Neural progenitor cell (in vitro differentiated cells): Measurements from ENCODE around the gene TLN1. TPM values are rescaled to one million over a fixed set of nuclear protein-coding genes. Genes with fewer than 3 reads are reported as not detected.

ENCODE experiments used
- DNase-seq: peaks from one replicate; pipeline ENCODE4 v3.0.0-alpha.2; 2016; ENCODE audit warnings: low spot score
- H2AFZ ChIP-seq: fragments of 200-600 bp; sonication (generic); replicated peaks from 2 replicates; pipeline ENCODE4 v1.6.1; 2016; ENCODE audit warnings: antibody characterized with exemption
- H3F3A ChIP-seq: fragments of 200-600 bp; sonication (generic); 2 replicates; pipeline ENCODE4 v1.6.1; 2016; ENCODE audit warnings: antibody characterized with exemption, low read depth
- H3K27ac ChIP-seq: fragments of 200-600 bp; sonication (generic); 2 replicates; pipeline ENCODE4 v1.5.1; 2016; ENCODE audit warnings: mild to moderate bottlenecking
- H3K27me3 ChIP-seq: fragments of 200-600 bp; sonication (generic); 2 replicates; pipeline ENCODE4 v1.6.1; 2016; ENCODE audit warnings: mild to moderate bottlenecking, moderate library complexity
- H3K36me3 ChIP-seq: fragments of 200-600 bp; sonication (generic); 2 replicates; pipeline ENCODE4 v1.5.1; 2016
- H3K4me1 ChIP-seq: fragments of 200-600 bp; sonication (generic); 2 replicates; pipeline ENCODE4 v1.6.1; 2016; ENCODE audit warnings: mixed run types
- H3K4me2 ChIP-seq: fragments of 200-600 bp; sonication (generic); 2 replicates; pipeline ENCODE4 v1.6.1; 2016
- H3K4me3 ChIP-seq: fragments of 200-600 bp; sonication (generic); 2 replicates; pipeline ENCODE4 v1.5.1; 2016
- H3K79me2 ChIP-seq: fragments of 200-600 bp; sonication (generic); 2 replicates; pipeline ENCODE4 v1.6.1; 2016; ENCODE audit warnings: low read depth
- H3K9ac ChIP-seq: fragments of 200-600 bp; sonication (generic); 2 replicates; pipeline ENCODE4 v1.6.1; 2016
- H3K9me3 ChIP-seq: fragments of 200-600 bp; sonication (generic); 2 replicates; pipeline ENCODE4 v1.5.1; 2016; ENCODE audit warnings: low read depth
- H4K20me1 ChIP-seq: fragments of 200-600 bp; sonication (generic); 2 replicates; pipeline ENCODE4 v1.6.1; 2016; ENCODE audit warnings: low read depth
- H3K27ac Mint-ChIP-seq: 3 replicates; pipeline ENCODE4 v1.8.0; 2021; ENCODE audit warnings: mixed read lengths
- H3K27me3 Mint-ChIP-seq: 2 replicates; pipeline ENCODE4 v1.8.0; 2022; ENCODE audit warnings: low read depth, mild to moderate bottlenecking, inconsistent platforms, moderate library complexity, mixed read lengths; ENCODE audit not compliant: insufficient read depth
- H3K36me3 Mint-ChIP-seq: 3 replicates; pipeline ENCODE4 v1.8.0; 2021; ENCODE audit warnings: mixed read lengths
- H3K4me1 Mint-ChIP-seq: 3 replicates; pipeline ENCODE4 v1.8.0; 2021; ENCODE audit warnings: mixed read lengths
- H3K4me3 Mint-ChIP-seq: 3 replicates; pipeline ENCODE4 v1.8.0; 2021; ENCODE audit warnings: mild to moderate bottlenecking, moderate library complexity, mixed read lengths
- H3K9me3 Mint-ChIP-seq: 3 replicates; pipeline ENCODE4 v1.8.0; 2020; ENCODE audit warnings: mixed read lengths
- CTCF ChIP-seq: fragments of 200-600 bp; sonication (generic); IDR thresholded peaks from 2 replicates; pipeline ENCODE4 v1.5.1; 2017; ENCODE audit warnings: antibody characterized with exemption, mild to moderate bottlenecking
- EZH2 ChIP-seq: fragments of 200-600 bp; sonication (generic); IDR thresholded peaks from 2 replicates; pipeline ENCODE4 v1.6.1; 2017; ENCODE audit warnings: antibody characterized with exemption, mild to moderate bottlenecking, moderate library complexity
- EZH2phosphoT487 ChIP-seq: fragments of 200-600 bp; sonication (generic); IDR thresholded peaks from 2 replicates; pipeline ENCODE4 v1.6.1; 2017; ENCODE audit warnings: antibody characterized with exemption
- total RNA-seq: library from RNA; depleted of rRNA; stranded (reverse); fragments of >200 nt; gene quantifications from 2 replicates; pipeline ENCODE4 v1.2.3, GENCODE V29; 2015; ENCODE audit warnings: low replicate concordance

The TLN1 gene
- total RNA-seq, 1 donor from 2014 or later = 36.7 TPM

- Histone ChIP-seq H3K4me2 (peak overlapping the region; percentile 89), H3K4me1 (peaks cover 10% of the 10 kb centered on the region), H2AFZ (peak overlapping the region; percentile 66), H3F3A (peaks cover 16% of the 10 kb centered on the region), H3K9ac (no peak overlapping the region), H3K27ac (no peak overlapping the region), H3K4me3 (peak overlapping the region; percentile 69), H3K9me3 (no peaks in the 10 kb centered on the region), H4K20me1 (no peaks in the 10 kb centered on the region), H3K27me3 (no peaks in the 10 kb centered on the region), H3K79me2 (peaks cover 19% of the 10 kb centered on the region), H3K36me3 (no peaks in the 10 kb centered on the region)
- peaks cover 7% of the 10 kb centered on the region for H3K27me3 Mint-ChIP-seq
- peak overlapping the region; percentile 89 for H3K4me3 Mint-ChIP-seq
- DNase-seq = no peak
- H3K27ac Mint-ChIP-seq = no peak overlapping the region
- peaks cover 8% of the 10 kb centered on the region for H3K36me3 Mint-ChIP-seq
- H3K4me1 Mint-ChIP-seq = peaks cover 36% of the 10 kb centered on the region
- peaks cover 2% of the 10 kb centered on the region for H3K9me3 Mint-ChIP-seq
- TF ChIP-seq EZH2 (no peak), EZH2phosphoT487 (no peak), CTCF (no peak)
Observed at GRCh38 chr9:35690294-35690613, 41.7 kb downstream of the TLN1 start.

GRCh38 chr9:35689542-35690293 lies 42.3 kb downstream of the TLN1 start, which contains the start of gene TPM2:
TSS of gene TPM2 (minus strand) at chr9:35689925. CDS start at chr9:35689817, 108 bp downstream.
- Histone ChIP-seq H3K27ac (no peak within 1 kb of the TSS), H3F3A (peaks cover 16% of the 10 kb centered on the region), H3K36me3 (no peaks in the 10 kb centered on the region), H4K20me1 (no peaks in the 10 kb centered on the region), H3K9ac (peak within 1 kb of the TSS; percentile 62), H3K4me1 (peaks cover 10% of the 10 kb centered on the region), H3K27me3 (no peaks in the 10 kb centered on the region), H2AFZ (peak within 1 kb of the TSS; percentile 66), H3K9me3 (no peaks in the 10 kb centered on the region), H3K4me2 (peak within 1 kb of the TSS; percentile 89), H3K4me3 (peak within 1 kb of the TSS; percentile 69), H3K79me2 (peaks cover 19% of the 10 kb centered on the region)
- Mint-ChIP-seq H3K27me3 (peaks cover 7% of the 10 kb centered on the region), H3K4me3 (peak within 1 kb of the TSS; percentile 89), H3K9me3 (peaks cover 2% of the 10 kb centered on the region), H3K36me3 (peaks cover 8% of the 10 kb centered on the region), H3K27ac (peak within 1 kb of the TSS; percentile 61), H3K4me1 (peaks cover 36% of the 10 kb centered on the region)
- peak; percentile 78 for DNase-seq
- TF ChIP-seq EZH2phosphoT487 = no peak
- no peak for TF ChIP-seq CTCF
- TF ChIP-seq EZH2 = no peak

GRCh38 chr9:35688558-35689541 lies 43.1 kb downstream of the TLN1 start:
- peaks cover 2% of the 10 kb centered on the region for H3K9me3 Mint-ChIP-seq
- H3K36me3 Mint-ChIP-seq = peaks cover 11% of the 10 kb centered on the region
- no peak for DNase-seq
- peaks cover 36% of the 10 kb centered on the region for H3K4me1 Mint-ChIP-seq
- H2AFZ ChIP-seq = peak overlapping the region; percentile 66
- no peaks in the 10 kb centered on the region for H4K20me1 ChIP-seq
- peaks cover 10% of the 10 kb centered on the region for H3K4me1 ChIP-seq
- H3F3A ChIP-seq = peaks cover 16% of the 10 kb centered on the region
- H3K27me3 Mint-ChIP-seq = peaks cover 9% of the 10 kb centered on the region
- H3K4me2 ChIP-seq = peak overlapping the region; percentile 89
- H3K4me3 ChIP-seq = peak overlapping the region; percentile 69
- H3K79me2 ChIP-seq = peaks cover 19% of the 10 kb centered on the region
- peak overlapping the region; percentile 82 for H3K4me3 Mint-ChIP-seq
- no peaks in the 10 kb centered on the region for H3K9me3 ChIP-seq
- no peak for TF ChIP-seq EZH2
- TF ChIP-seq EZH2phosphoT487 = no peak
- no peak for TF ChIP-seq CTCF
- H3K27ac Mint-ChIP-seq = peak overlapping the region; percentile 61
- no peak overlapping the region for H3K27ac ChIP-seq
- H3K27me3 ChIP-seq = no peaks in the 10 kb centered on the region
- peak overlapping the region; percentile 62 for H3K9ac ChIP-seq
- no peaks in the 10 kb centered on the region for H3K36me3 ChIP-seq
